Measurements from ENCODE around the gene FOXP1.

DNA sequence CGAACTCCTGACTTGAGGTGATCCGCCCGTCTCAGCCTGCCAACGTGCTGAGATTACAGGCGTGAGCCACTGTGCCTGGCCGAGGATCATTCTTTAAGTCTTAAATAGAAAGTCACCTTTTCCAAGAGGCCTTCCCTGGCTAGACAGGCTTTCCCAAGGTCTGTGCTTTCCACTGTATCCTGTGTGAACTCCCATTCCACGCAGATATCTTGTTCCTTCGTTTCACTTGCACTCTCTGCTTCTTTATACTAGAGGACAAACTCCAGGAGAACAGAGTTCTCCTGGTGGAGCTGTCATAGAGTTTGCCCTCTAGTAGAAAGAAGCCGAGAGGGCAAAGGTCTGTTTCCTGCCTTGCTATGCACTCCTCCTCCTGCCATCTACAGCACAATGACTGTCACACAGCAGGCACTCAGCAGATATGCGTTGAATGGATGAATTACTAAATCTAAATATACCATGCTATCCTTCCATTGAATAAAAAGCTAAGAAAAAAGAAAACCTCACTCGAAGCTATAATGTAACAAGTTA is 211.2 kb downstream of the FOXP1 start:
- TF ChIP-seq, protein P1, sequence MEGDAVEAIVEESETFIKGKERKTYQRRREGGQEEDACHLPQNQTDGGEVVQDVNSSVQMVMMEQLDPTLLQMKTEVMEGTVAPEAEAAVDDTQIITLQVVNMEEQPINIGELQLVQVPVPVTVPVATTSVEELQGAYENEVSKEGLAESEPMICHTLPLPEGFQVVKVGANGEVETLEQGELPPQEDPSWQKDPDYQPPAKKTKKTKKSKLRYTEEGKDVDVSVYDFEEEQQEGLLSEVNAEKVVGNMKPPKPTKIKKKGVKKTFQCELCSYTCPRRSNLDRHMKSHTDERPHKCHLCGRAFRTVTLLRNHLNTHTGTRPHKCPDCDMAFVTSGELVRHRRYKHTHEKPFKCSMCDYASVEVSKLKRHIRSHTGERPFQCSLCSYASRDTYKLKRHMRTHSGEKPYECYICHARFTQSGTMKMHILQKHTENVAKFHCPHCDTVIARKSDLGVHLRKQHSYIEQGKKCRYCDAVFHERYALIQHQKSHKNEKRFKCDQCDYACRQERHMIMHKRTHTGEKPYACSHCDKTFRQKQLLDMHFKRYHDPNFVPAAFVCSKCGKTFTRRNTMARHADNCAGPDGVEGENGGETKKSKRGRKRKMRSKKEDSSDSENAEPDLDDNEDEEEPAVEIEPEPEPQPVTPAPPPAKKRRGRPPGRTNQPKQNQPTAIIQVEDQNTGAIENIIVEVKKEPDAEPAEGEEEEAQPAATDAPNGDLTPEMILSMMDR (IDR thresholded peaks at IDR 0.05) = peak in 3 of 6 experiments; percentile 36 to 54 (median 46)
- peak in 1 of 2 donors; percentile 34 for TF ChIP-seq POLR2A (IDR thresholded peaks at IDR 0.05)
